ENCODE results near the gene AKR7A2.
A peak's percentile ranks its signal among the peaks of the same experiment; 100 is the strongest.

The AKR7A2 gene

DNA sequence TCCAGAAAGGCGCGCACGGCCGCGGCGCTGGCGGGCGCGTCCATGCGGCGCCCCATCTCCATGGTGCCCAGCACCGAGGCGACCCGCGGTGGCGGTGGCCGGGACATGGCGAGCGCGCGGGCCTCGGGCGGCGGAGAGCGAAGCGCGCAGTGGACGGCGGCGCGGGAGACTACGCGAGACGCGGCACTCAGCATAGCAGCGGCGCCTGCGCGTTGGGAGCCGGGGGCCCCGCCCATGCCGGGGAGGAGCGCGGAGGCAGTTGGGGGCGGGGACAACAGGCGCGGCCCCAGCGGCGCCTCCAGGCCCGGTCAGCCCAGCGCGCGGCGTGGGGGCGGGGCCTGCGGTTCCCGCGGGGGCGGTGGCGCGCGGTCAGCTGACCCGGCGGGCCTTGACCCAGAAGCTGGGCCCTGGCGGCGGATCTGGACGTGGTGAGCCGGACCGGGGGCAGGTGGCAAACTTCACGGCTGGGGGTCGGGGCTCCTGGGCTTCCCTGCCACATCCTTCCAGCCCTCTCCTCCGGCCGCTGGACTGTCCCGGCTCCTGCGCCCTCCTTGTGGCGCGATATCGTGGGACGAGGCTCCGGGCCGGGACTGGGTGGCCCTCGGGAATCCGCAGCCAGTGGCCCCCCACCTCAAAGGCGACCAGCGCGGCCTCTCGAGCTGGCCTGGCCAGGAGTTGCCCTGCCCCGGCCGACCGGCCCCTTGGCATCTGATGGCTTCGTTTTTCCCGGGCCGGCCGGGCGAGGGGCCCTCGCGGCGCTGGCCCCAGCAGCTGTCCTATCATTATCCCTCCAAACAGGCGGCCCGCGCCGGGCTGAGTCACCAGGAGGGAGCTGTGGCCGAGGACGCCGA lies at the start of gene AKR7A2, which contains the start of gene SLC66A1:
Gene AKR7A2 (minus strand): TSS at position 214 of the 851 bp plus-strand sequence. CDS start 20 bp downstream, at position 194.
Gene SLC66A1 (plus strand): TSS at position 396 of the 851 bp plus-strand sequence. CDS start 5,352 bp downstream, outside the sequence.
- POLR2A ChIA-PET = interaction anchor here (0.6 to 1.5 kb wide), 2 partner anchors 24 to 51 kb away, joined by 3 to 4 read pairs; no protein-coding TSS in a partner anchor
- no peak for DNase-seq (ENCODE audit: low read depth, low spot score)
- CTCF ChIA-PET = interaction anchor here (1.4 to 3.1 kb wide), 4 partner anchors 27 to 341 kb away, joined by 3 to 16 read pairs (median 4); no protein-coding TSS in a partner anchor
- H3K4me3 ChIP-seq (ENCODE audit: low read depth, low read length) = peak within 1 kb of the TSS; percentile 83
- TF ChIP-seq, protein P1, sequence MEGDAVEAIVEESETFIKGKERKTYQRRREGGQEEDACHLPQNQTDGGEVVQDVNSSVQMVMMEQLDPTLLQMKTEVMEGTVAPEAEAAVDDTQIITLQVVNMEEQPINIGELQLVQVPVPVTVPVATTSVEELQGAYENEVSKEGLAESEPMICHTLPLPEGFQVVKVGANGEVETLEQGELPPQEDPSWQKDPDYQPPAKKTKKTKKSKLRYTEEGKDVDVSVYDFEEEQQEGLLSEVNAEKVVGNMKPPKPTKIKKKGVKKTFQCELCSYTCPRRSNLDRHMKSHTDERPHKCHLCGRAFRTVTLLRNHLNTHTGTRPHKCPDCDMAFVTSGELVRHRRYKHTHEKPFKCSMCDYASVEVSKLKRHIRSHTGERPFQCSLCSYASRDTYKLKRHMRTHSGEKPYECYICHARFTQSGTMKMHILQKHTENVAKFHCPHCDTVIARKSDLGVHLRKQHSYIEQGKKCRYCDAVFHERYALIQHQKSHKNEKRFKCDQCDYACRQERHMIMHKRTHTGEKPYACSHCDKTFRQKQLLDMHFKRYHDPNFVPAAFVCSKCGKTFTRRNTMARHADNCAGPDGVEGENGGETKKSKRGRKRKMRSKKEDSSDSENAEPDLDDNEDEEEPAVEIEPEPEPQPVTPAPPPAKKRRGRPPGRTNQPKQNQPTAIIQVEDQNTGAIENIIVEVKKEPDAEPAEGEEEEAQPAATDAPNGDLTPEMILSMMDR (IDR thresholded peaks at IDR 0.05; ENCODE audit: insufficient read depth, low read length, missing control alignments) = no peak

GRCh38 chr1:19360843-19361610 lies 49.1 kb upstream of the AKR7A2 start:
- TF ChIP-seq, protein P1 (IDR thresholded peaks at IDR 0.05; ENCODE audit: insufficient read depth, low read length, missing control alignments) = no peak
- ChIA-PET CTCF (interaction anchor here (1.1 to 2.3 kb wide), 3 partner anchors 16 to 292 kb away, joined by 4 to 12 read pairs (median 6); no protein-coding TSS in a partner anchor), POLR2A (no interaction called here)
- H3K4me3 ChIP-seq (ENCODE audit: low read depth, low read length) = no peak overlapping the region
- no peak for DNase-seq (ENCODE audit: low read depth, low spot score)

- no peak overlapping the region for H3K4me3 ChIP-seq (ENCODE audit: low read depth, low read length)
- CTCF ChIA-PET = interaction anchor here (1.1 to 2.3 kb wide), 3 partner anchors 11 to 18 kb away, joined by 4 to 6 read pairs (median 6); no protein-coding TSS in a partner anchor
- TF ChIP-seq, protein P1 (IDR thresholded peaks at IDR 0.05; ENCODE audit: insufficient read depth, low read length, missing control alignments) = no peak
- POLR2A ChIA-PET = no interaction called here
- DNase-seq (ENCODE audit: low read depth, low spot score) = no peak
Observed at GRCh38 chr1:19360432-19360831, 48.5 kb upstream of the AKR7A2 start.

GRCh38 chr1:19360016-19360415 lies 48.1 kb upstream of the AKR7A2 start:
- ChIA-PET POLR2A (no interaction called here), CTCF (interaction anchor here (1.1 to 2.3 kb wide), 4 partner anchors 11 to 128 kb away, joined by 3 to 6 read pairs (median 5); no protein-coding TSS in a partner anchor)
- DNase-seq (ENCODE audit: low read depth, low spot score) = no peak
- TF ChIP-seq, protein P1 (IDR thresholded peaks at IDR 0.05; ENCODE audit: insufficient read depth, low read length, missing control alignments) = no peak
- H3K4me3 ChIP-seq (ENCODE audit: low read depth, low read length) = no peak overlapping the region

DNA sequence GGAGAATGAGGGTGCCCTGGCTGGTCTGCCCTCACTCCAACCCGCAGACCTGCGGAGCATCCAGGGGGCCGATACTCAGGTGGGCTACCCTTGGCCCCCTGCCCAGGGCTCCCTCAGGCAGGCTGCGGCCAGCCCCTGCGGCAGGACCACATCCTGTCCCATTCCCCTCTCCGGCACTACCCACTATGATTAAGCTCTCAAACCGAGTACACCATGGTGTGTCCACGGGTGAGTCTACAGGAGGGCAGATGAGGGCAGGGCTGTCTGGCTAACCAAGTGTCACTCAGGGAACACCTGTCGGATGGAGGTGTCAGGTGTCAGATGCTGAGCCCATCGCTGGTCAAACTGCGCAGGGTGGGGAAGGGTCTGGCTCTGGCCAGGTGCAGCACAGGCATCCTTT lies 47.4 kb upstream of the AKR7A2 start:
- no peak overlapping the region for H3K4me3 ChIP-seq (ENCODE audit: low read depth, low read length)
- ChIA-PET CTCF (interaction anchor here (1.2 to 2.3 kb wide), 5 partner anchors 10 to 223 kb away, joined by 3 to 6 read pairs (median 4); no protein-coding TSS in a partner anchor), POLR2A (no interaction called here)
- DNase-seq (ENCODE audit: low read depth, low spot score) = no peak
- TF ChIP-seq, protein P1 (IDR thresholded peaks at IDR 0.05; ENCODE audit: insufficient read depth, low read length, missing control alignments) = no peak
